NCI-H2107 treated with DMSO at 0.1 percent for 48 hours (cell line): ENCODE measurements around the gene CTNNBIP1.
"Not testable (repeated sequence)": the region's sequence is repeated elsewhere in the genome, so short reads cannot be mapped to it uniquely, and the experiment has no call there.

Source experiments
- DNase-seq: peaks from one replicate; lab custom pipeline; 2025; ENCODE audit not compliant: unreplicated experiment; lab: John Stamatoyannopoulos, UW

The CTNNBIP1 gene

DNA sequence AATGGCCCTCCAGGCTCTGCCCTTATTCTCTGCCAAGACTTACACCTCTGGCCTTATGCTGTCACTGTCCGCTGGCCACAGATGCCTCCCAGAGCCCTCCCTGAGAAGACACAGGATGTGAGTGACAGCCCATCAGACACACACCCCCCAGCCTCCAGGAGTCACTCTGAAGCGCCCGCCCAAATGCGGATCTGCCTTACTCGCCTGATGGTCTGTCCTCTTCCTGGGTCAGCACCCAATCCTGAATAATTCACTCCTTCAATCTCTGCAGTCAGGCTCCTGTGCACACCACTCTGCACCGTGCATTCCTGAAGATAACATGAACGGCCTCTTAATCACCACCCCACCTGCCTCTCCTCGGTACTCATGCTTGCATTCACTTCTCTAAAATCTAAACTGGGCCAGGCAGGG, 101.0 kb downstream of the CTNNBIP1 start:
- no peak for DNase-seq

- no peak for DNase-seq
These were observed 101.6 kb downstream of the CTNNBIP1 start for GRCh38 chr1:9808459-9808858.

DNA sequence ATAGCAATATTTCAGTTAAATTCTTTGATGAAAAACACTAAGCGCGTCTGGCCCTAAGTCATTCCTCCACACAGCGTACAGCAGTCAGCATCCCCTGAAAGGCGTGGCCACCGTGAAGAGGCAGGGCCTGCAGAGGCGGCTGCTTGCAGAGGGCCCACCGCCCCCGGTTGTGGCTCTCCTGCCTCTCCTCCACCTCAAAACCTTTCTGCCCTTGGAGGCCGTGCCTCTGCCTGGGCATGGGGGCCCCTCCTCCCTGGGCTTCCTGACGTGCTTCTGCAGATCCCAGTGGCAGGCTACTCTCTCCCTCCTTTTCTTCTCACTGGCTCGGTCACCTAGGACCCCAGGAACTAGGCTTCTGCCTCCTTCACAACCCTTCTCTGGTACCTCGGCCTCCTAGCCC, 102.5 kb downstream of the CTNNBIP1 start:
- DNase-seq, result no peak

GRCh38 chr1:9805972-9806371, 104.1 kb downstream of the CTNNBIP1 start:
- DNase-seq, result not testable (repeated sequence)

- DNase-seq, result no peak
These were observed 105.0 kb downstream of the CTNNBIP1 start for GRCh38 chr1:9805006-9805508.

- not testable (repeated sequence) for DNase-seq
These were observed 106.8 kb downstream of the CTNNBIP1 start for GRCh38 chr1:9803003-9803918.

- no peak for DNase-seq
These were observed 108.2 kb downstream of the CTNNBIP1 start for GRCh38 chr1:9801909-9802308.
